Thoracic aorta (tissue), 2 donors: Measurements from ENCODE around the gene ASCC2. TPM values are rescaled to one million over a fixed set of nuclear protein-coding genes. Genes with fewer than 3 reads are reported as not detected.
"Not testable (repeated sequence)": the region's sequence is repeated elsewhere in the genome, so short reads cannot be mapped to it uniquely, and the experiment has no call there.

ENCODE experiments used
- ATAC-seq: fragments of 150-250 bp; one replicate; pipeline ENCODE4 v1.8.0; 2017; ENCODE audit warnings: low read depth; ENCODE audit not compliant: insufficient number of reproducible peaks, low FRiP score
- DNase-seq: peaks from one replicate; pipeline ENCODE4 v3.0.0-alpha.2; 2020; ENCODE audit warnings: low spot score
- H3K27ac ChIP-seq, 2 donors: fragments of 200-600 bp; sonication (generic); 1 replicate in 1 of 2; 2 replicates in 1 of 2; pipeline ENCODE4 v1.5.1; 2016; ENCODE audit warnings: mild to moderate bottlenecking in 2 of 2, moderate library complexity in 2 of 2
- H3K27me3 ChIP-seq: fragments of 200-600 bp; sonication (generic); replicated peaks from 2 replicates; pipeline ENCODE4 v1.6.0; 2016; ENCODE audit warnings: mild to moderate bottlenecking; ENCODE audit not compliant: insufficient read depth
- H3K36me3 ChIP-seq: fragments of 200-600 bp; sonication (generic); one replicate; pipeline ENCODE4 v1.5.1; 2016
- H3K4me1 ChIP-seq, 2 donors: fragments of 200-600 bp; sonication (generic); 1 replicate in 1 of 2; 2 replicates in 1 of 2; pipeline versions ENCODE4 v1.5.1 to v1.6.0; 2016; ENCODE audit warnings: low read depth in 2 of 2, mild to moderate bottlenecking in 1 of 2; ENCODE audit not compliant: control insufficient read depth in 1 of 2
- H3K4me3 ChIP-seq: fragments of 200-600 bp; sonication (generic); 2 replicates; pipeline ENCODE4 v1.5.1; 2016; ENCODE audit warnings: mild to moderate bottlenecking
- H3K9me3 ChIP-seq: fragments of 200-600 bp; sonication (generic); 2 replicates; pipeline ENCODE4 v1.5.1; 2016
- total RNA-seq, 2 donors: library from RNA; depleted of rRNA; stranded (reverse); fragments of >200 nt; gene quantifications; one replicate each; pipeline versions ENCODE4 v1.1.0 to v1.2.3, GENCODE V29; 2016
- TF ChIP-seq, protein P1 (sequence below): fragments of 200-600 bp; sonication (generic); IDR thresholded peaks from one replicate; pipeline ENCODE4 v1.5.1; 2019; ENCODE audit warnings: antibody characterized with exemption

The ASCC2 gene
- total RNA-seq, 2 donors from 2014 or later = 31.0 to 41.8 TPM

DNA sequence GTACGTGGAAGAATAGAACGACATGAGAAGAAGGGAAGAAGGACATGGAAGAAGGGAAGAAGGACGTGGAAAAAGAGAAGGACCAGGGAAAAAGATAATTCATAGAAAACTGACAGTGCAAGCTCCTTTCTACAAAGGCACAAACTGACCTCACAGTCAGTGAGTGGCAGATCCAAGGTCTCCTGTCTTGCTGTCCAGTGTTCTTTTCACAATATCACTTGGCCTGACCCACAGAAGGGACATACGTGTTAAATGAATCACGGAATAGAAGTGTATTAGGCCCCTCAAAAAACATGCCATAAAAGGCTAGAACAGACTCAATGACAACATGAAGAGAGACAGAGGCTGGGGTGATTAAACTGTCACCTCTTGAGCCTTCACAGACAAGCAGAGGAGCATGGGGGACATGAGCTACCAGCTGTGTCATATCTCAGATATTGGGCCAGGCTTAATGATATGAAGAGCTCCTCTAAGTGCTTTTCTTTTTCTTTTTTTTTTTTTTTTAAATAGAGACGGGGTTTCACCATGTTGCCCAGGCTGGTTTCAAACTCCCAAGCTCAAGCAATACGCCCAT is 4.6 kb downstream of the ASCC2 start:
- no peaks in the 10 kb centered on the region for H3K9me3 ChIP-seq
- H3K27ac ChIP-seq = no peak overlapping the region
- no peaks in the 10 kb centered on the region for H3K27me3 ChIP-seq
- H3K4me3 ChIP-seq = no peak overlapping the region
- DNase-seq = no peak
- H3K36me3 ChIP-seq = peaks cover 18% of the 10 kb centered on the region
- H3K4me1 ChIP-seq = peaks cover 8 to 14% of the 10 kb centered on the region in 2 donors
- ATAC-seq = no peak
- TF ChIP-seq, protein P1, sequence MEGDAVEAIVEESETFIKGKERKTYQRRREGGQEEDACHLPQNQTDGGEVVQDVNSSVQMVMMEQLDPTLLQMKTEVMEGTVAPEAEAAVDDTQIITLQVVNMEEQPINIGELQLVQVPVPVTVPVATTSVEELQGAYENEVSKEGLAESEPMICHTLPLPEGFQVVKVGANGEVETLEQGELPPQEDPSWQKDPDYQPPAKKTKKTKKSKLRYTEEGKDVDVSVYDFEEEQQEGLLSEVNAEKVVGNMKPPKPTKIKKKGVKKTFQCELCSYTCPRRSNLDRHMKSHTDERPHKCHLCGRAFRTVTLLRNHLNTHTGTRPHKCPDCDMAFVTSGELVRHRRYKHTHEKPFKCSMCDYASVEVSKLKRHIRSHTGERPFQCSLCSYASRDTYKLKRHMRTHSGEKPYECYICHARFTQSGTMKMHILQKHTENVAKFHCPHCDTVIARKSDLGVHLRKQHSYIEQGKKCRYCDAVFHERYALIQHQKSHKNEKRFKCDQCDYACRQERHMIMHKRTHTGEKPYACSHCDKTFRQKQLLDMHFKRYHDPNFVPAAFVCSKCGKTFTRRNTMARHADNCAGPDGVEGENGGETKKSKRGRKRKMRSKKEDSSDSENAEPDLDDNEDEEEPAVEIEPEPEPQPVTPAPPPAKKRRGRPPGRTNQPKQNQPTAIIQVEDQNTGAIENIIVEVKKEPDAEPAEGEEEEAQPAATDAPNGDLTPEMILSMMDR = no peak

DNA sequence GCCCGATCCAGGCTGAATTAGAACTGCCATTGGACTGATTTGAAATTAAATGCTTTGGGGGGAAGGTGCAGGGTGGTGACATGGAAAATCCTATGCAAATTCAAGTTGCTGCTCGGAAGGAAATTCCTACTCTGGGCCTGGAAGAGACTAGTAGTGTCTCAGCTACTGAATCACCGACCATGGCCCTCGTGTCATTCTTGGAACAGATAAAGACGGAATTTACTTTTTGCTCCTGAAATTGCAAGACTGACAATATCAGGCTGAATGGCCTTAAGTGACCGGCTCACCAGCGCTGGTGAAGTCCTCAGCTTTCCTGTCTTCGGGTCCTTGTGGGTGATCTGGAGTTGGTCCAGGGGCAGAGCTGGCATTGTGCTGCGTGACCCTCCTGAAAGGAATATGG is 6.1 kb downstream of the ASCC2 start:
- no peak for DNase-seq
- H3K4me1 ChIP-seq = peaks cover 2 to 5% of the 10 kb centered on the region in 2 donors
- H3K4me3 ChIP-seq = no peak overlapping the region
- ATAC-seq = no peak
- no peak overlapping the region for H3K27ac ChIP-seq
- H3K36me3 ChIP-seq = peaks cover 22% of the 10 kb centered on the region
- no peaks in the 10 kb centered on the region for H3K27me3 ChIP-seq
- H3K9me3 ChIP-seq = no peaks in the 10 kb centered on the region
- TF ChIP-seq, protein P1 = no peak

DNA sequence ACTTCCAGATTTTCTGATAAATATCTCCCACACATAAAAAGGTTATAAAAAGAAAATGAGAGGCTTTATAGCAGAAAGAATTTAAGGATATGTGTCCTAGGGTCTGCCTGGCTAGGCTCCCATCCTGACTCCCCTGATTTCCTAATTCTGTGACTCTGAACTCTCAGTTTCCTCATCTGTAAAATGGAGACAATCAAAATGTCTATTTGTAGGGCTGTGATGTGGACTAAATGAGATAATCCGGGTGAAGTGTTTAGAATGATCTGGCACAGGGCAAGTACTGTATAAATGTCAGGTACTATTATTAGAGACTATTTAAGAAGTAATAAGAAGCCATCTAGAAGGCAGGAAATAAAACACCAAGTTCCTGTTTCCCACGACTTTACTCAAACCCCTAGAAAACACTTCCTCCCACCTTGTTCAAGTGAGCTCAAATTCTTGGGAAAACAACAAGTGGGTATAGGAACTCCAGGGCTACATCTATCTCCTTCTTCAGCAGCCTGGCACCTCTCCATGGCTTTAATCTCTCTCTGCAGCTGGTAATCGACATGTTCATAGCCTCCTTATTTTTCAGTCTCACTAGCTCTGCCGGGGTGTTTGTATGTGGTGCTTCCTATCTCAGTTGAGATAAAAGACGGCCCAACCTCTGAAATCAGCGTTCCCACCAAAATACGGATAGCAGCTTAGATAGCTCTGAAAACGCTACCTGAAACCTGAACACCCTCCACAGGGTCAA is 6.7 kb downstream of the ASCC2 start:
- H3K27ac ChIP-seq = no peak overlapping the region
- no peaks in the 10 kb centered on the region for H3K4me1 ChIP-seq
- DNase-seq (no peak), ATAC-seq (no peak)
- peaks cover 22% of the 10 kb centered on the region for H3K36me3 ChIP-seq
- H3K27me3 ChIP-seq = no peaks in the 10 kb centered on the region
- H3K9me3 ChIP-seq = no peaks in the 10 kb centered on the region
- TF ChIP-seq, protein P1 = no peak
- H3K4me3 ChIP-seq = no peak overlapping the region

DNA sequence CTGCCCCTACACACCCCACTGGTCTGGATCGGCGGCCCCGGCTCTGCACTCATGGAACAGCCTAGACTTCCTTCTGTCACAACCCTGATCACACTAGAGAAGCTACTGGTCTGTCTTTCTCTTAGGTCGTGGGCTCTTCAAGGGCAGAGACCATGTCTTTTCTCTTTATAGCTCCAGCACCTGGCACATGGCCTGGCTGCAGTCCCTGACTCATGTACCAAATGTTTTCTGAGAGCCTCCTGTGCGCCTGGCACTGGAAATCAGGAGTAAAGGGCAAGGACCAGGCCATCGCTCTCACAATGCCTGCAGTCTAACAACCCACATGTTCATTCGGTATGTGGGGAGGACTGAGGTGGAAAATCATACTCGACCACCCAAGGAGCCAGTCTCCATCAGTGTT is 7.5 kb downstream of the ASCC2 start:
- Histone ChIP-seq H3K27ac (no peak overlapping the region), H3K9me3 (no peaks in the 10 kb centered on the region), H3K4me3 (no peak overlapping the region), H3K27me3 (no peaks in the 10 kb centered on the region), H3K36me3 (peaks cover 23% of the 10 kb centered on the region), H3K4me1 (no peaks in the 10 kb centered on the region)
- TF ChIP-seq, protein P1 = no peak
- ATAC-seq = no peak
- DNase-seq = no peak

DNA sequence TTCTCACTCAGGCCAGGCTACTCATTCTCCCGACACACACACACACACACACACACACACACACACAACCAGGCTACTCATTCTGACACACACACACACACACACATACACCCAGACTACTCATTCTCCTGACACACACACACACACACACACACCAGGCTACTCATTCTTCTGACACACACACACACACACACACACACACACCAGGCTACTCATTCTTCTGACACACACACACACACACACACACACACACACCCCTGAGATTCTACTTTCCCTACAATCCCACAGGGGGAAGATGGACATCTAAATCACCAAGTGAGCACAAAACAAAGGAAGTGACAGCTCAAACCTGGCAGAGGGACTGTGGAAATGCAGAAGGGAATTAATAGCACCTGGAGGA is 10.3 kb downstream of the ASCC2 start:
- peaks cover 38% of the 10 kb centered on the region for H3K36me3 ChIP-seq
- H3K9me3 ChIP-seq, H3K27ac ChIP-seq, H3K27me3 ChIP-seq, ATAC-seq, H3K4me1 ChIP-seq, H3K4me3 ChIP-seq: not testable (repeated sequence)
- DNase-seq = peak; percentile 15
